Measurements from ENCODE around the gene CDK18.

Gene CDK18

GRCh38 chr1:205499789-205500188 is 4.7 kb upstream of the CDK18 start:
- no peak for DNase-seq (ENCODE audit: low read depth)
- TF ChIP-seq, protein P1, sequence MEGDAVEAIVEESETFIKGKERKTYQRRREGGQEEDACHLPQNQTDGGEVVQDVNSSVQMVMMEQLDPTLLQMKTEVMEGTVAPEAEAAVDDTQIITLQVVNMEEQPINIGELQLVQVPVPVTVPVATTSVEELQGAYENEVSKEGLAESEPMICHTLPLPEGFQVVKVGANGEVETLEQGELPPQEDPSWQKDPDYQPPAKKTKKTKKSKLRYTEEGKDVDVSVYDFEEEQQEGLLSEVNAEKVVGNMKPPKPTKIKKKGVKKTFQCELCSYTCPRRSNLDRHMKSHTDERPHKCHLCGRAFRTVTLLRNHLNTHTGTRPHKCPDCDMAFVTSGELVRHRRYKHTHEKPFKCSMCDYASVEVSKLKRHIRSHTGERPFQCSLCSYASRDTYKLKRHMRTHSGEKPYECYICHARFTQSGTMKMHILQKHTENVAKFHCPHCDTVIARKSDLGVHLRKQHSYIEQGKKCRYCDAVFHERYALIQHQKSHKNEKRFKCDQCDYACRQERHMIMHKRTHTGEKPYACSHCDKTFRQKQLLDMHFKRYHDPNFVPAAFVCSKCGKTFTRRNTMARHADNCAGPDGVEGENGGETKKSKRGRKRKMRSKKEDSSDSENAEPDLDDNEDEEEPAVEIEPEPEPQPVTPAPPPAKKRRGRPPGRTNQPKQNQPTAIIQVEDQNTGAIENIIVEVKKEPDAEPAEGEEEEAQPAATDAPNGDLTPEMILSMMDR (conservative IDR thresholded peaks at IDR 0.05; ENCODE audit: low read depth, low read length), result no peak
- H3K4me3 ChIP-seq (ENCODE audit: low read length), result no peak overlapping the region

GRCh38 chr1:205500240-205501233 is 3.9 kb upstream of the CDK18 start:
- TF ChIP-seq, protein P1 (conservative IDR thresholded peaks at IDR 0.05; ENCODE audit: low read depth, low read length), result no peak
- no peak for DNase-seq (ENCODE audit: low read depth)
- H3K4me3 ChIP-seq (ENCODE audit: low read length), result no peak overlapping the region

DNA sequence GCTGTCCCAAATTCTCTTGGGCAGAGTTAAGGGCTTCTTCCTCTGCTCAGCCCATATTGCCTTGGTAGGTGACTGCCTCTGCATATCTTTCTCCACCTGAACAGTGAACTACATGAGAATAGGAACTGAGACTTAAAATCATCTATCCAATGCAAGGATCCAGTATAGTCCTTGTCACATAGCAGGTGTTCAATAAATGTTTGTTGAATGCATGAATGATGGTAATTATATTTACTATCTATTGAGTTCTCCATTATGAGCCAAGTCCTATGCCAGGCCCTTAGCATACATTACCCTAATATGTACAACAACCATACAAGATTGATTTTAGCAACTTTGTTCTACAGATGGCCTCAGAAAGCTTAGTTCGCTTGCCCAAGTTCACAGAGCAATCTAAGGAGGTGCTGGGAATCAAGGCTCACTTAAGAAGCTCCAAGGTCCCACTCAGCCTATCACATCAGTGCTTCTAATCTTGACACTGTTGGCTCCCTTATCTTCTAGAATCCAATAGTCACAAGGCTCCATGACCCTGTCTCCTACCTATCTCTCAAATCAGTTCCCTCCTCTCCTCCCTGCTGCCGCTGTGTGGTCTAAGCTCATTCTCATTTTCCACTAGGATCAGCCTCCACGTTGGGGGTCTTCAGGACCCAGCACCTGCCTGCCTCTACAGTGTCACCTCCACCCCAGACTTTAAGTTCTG is 2.2 kb upstream of the CDK18 start:
- no peak for DNase-seq (ENCODE audit: low read depth)
- H3K4me3 ChIP-seq (ENCODE audit: low read length), result no peak overlapping the region
- TF ChIP-seq, protein P1 (conservative IDR thresholded peaks at IDR 0.05; ENCODE audit: low read depth, low read length), result no peak

GRCh38 chr1:205502992-205503391 is 1.5 kb upstream of the CDK18 start:
- DNase-seq (ENCODE audit: low read depth), result no peak
- TF ChIP-seq, protein P1 (conservative IDR thresholded peaks at IDR 0.05; ENCODE audit: low read depth, low read length), result no peak
- H3K4me3 ChIP-seq (ENCODE audit: low read length), result no peak overlapping the region

GRCh38 chr1:205505076-205505729 is 734 bp downstream of the CDK18 start:
- peak overlapping the region; percentile 81 for H3K4me3 ChIP-seq (ENCODE audit: low read length)
- TF ChIP-seq, protein P1 (conservative IDR thresholded peaks at IDR 0.05; ENCODE audit: low read depth, low read length), result peak; percentile 20

DNA sequence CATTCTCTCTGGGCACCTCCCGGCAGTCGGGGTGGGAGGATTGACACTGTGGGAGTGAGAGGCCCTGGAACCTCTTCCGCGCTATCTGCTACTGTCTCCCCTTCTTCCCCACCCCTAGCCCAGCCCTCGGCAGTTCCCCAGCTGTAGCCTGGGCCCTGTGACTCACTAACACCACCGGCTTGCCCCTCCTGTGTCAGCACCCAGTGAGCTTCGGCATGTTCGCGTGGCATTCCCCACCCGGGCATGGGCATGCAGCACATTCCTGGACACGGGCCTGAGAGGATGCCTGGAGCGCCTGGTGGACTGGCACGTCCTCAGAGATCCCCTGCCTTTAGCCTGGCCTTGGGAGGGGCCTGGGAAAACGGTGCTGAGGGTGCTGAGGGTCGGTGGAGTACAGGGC is 1.3 kb downstream of the CDK18 start:
- H3K4me3 ChIP-seq (ENCODE audit: low read length), result peak overlapping the region; percentile 81
- TF ChIP-seq, protein P1 (conservative IDR thresholded peaks at IDR 0.05; ENCODE audit: low read depth, low read length), result no peak
- DNase-seq (ENCODE audit: low read depth), result peak; percentile 69

More at GRCh38 chr1:205505076-205505729, 734 bp downstream of the CDK18 start:
- DNase-seq (ENCODE audit: low read depth), result no peak

Data from retinal pigment epithelial cell (primary cell).